SK-N-MC (cell line): ENCODE results near the gene COL6A2.
"Not testable (repeated sequence)": the region's sequence is repeated elsewhere in the genome, so short reads cannot be mapped to it uniquely, and the experiment has no call there.

Source experiments
- DNase-seq: peaks from one replicate; pipeline ENCODE4 v3.0.0-alpha.2; 2011; ENCODE audit warnings: low read depth, low spot score
- H3K27ac ChIP-seq: fragments of 200-600 bp; sonication (generic); 2 replicates; pipeline ENCODE4 v1.5.1; 2016; ENCODE audit warnings: mixed run types
- H3K36me3 ChIP-seq: fragments of 200-600 bp; sonication (generic); 2 replicates; pipeline ENCODE4 v1.6.1; 2017; ENCODE audit warnings: antibody characterized with exemption, low read length, mixed read lengths; ENCODE audit not compliant: insufficient read depth
- H3K4me3 ChIP-seq: fragments of 200-600 bp; sonication (generic); 2 replicates; pipeline ENCODE4 v1.5.1; 2016
- H3K9ac ChIP-seq: fragments of 200-600 bp; sonication (generic); 2 replicates; pipeline ENCODE4 v1.8.0; 2017; ENCODE audit warnings: mixed run types, mixed read lengths; ENCODE audit not compliant: insufficient read length
- H3K9me3 ChIP-seq: fragments of 200-600 bp; sonication (generic); 2 replicates; pipeline ENCODE4 v1.6.1; 2017; ENCODE audit warnings: low read depth, mild to moderate bottlenecking, antibody characterized with exemption, low read length, moderate library complexity, mixed read lengths
- EZH2 ChIP-seq: fragments of 200-600 bp; sonication (generic); IDR thresholded peaks from one replicate; pipeline ENCODE4 v1.6.1; 2017; ENCODE audit warnings: antibody characterized with exemption
- FOXP2 ChIP-seq: optimal IDR thresholded peaks from 2 replicates; pipeline ENCODE3; 2011; ENCODE audit warnings: mild to moderate bottlenecking, moderate library complexity; ENCODE audit not compliant: insufficient read depth; ENCODE audit errors: extremely low read length, control extremely low read depth
- POLR2AphosphoS5 ChIP-seq: IDR thresholded peaks from 2 replicates; pipeline ENCODE4 v1.6.1; 2012; ENCODE audit warnings: mild to moderate bottlenecking, low read depth, low read length, borderline replicate concordance

COL6A2 gene

DNA sequence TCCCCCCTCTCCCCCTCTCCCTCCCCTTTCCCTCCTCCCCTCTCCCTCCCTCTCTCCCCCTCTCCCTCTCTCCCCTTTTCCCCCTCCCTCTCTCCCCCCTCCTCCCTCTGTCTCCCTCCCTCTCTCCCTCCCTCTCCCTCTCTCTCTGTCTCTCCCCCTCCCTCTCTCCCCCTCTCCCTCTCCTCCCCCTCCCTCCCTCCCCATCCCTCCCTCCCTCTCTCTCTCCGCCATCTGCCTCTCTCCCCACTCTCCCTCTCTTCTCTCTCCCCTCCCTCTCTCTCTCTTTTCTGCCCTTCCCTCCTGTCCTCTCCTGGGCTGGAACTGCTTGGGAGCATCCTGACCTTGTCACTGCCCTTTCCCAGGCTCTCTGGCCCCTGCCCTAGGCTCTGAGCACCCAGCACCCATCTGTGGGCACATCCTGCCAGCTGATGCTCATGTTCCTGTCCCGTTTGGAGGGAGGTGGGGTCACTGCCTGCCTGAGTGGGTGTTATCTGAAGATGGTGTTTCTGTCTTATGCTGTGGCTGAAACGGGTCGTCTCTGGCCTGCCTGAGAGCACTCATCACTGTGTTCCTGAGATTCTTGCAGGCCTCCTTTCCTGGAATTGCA is 46.7 kb downstream of the COL6A2 start:
- Histone ChIP-seq H3K9me3 (no peaks in the 10 kb centered on the region), H3K9ac (no peak overlapping the region), H3K27ac (no peak overlapping the region), H3K4me3 (no peak overlapping the region), H3K36me3 (no peaks in the 10 kb centered on the region)
- DNase-seq: no peak
- TF ChIP-seq EZH2: no peak
- TF ChIP-seq POLR2AphosphoS5: no peak
- no peak for TF ChIP-seq FOXP2

DNA sequence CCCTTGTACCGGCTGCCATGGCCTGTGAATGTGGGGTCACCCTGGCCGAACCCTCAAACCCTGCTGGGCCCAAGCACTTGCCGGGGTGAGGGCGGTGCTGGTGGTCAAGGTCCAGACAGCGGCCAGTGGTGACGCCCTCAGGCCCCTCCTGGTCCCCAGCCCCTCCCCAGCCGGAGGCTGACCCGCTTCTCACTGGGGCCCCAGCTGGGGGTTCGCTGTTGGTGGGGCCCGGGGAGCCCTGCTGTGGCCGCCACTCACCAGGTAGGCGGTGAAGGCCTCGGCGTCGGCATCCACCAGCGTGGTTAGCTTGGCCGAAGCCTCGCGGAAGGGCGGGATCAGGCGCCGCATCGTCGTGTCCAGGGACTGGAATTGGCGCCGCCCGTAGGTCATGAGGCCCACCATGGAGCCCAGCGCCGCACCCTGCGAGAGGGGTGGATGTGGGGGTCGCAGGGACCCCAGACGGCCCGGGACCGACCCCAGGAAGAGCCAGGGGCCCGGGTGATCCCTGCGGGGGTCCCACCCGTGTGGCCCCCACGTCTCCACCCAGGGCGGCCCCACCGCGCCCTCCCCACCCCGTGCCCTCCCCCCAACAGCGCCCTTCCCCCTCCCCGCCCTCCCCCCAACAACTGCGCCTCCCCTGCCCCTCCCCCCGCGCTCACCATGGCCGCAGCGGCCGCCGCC is 47.4 kb downstream of the COL6A2 start:
- no peak overlapping the region for H3K27ac ChIP-seq
- TF ChIP-seq FOXP2 (no peak), EZH2 (no peak), POLR2AphosphoS5 (no peak)

DNA sequence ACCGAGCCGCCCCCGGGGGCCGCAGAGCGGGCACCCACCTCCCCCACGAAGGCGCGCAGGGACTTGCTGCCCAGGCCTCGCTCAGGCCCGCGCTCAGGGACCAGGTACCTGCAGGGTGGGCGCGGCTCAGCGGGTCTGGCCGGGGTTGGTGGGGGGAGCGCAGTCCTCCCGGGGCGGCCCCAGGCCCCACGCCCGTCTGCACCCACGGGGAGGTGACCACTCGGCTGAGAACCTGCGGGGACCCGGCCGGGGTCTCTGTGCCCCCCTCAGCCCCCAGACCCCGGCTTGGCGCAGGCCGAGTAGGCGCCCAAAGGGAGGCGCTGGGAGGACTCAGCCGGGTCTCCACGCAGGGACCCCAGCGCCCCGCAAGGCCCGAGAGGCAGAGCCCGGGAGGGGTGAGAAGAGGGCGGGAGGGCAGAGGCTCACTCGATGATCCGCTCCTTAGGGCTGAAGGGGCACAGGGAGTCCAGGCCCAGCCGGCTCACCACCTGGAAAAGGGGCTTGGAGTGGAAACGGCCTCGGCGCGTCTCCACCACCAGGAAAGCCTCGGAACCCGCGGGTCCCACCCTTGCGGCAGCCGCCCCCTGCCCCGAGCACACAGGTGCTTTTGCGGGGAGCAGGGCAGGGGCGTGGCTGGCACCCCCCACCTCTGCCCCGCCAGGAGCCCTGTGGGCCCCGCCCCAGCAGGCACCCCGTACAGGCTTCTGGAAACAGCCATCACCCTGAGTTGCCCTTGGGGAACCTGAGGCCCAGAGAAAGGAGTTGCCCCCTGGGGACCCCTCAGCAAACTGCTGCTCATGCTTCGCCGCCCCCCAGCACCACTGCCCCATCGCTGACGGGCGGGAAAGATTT is 48.2 kb downstream of the COL6A2 start:
- no peaks in the 10 kb centered on the region for H3K9me3 ChIP-seq
- no peak for DNase-seq
- no peaks in the 10 kb centered on the region for H3K36me3 ChIP-seq
- H3K4me3 ChIP-seq: no peak overlapping the region
- no peak overlapping the region for H3K27ac ChIP-seq
- TF ChIP-seq POLR2AphosphoS5 (no peak), FOXP2 (no peak), EZH2 (no peak)
- H3K9ac ChIP-seq: no peak overlapping the region

More for the DNA sequence above, 47.4 kb downstream of the COL6A2 start:
- no peak for DNase-seq
- H3K9me3 ChIP-seq: no peaks in the 10 kb centered on the region
- no peak overlapping the region for H3K4me3 ChIP-seq
- no peak overlapping the region for H3K9ac ChIP-seq
- H3K36me3 ChIP-seq: no peaks in the 10 kb centered on the region

DNA sequence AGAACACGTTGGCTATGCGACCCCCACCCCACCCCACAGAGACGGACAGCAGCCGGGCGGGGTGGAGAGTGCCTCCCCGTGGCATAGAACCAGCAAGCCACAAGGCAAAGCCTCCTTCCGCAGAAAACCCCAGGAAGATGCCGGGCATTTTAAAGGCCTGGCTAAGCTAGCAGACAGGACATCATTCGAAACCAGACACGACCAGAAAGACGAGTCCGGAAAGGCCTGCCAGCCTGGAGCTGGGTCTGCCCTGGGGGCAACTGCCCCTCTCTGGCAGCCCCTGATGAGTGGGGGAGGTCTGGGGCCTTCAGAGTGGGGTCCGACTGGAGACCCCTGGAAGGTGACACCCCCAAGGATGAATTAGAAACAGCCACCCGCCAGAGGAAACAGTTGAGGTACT is 48.9 kb downstream of the COL6A2 start:
- Histone ChIP-seq H3K9me3 (no peaks in the 10 kb centered on the region), H3K27ac (no peak overlapping the region), H3K4me3 (no peak overlapping the region), H3K36me3 (no peaks in the 10 kb centered on the region), H3K9ac (no peak overlapping the region)
- no peak for DNase-seq
- TF ChIP-seq EZH2: no peak
- no peak for TF ChIP-seq FOXP2
- TF ChIP-seq POLR2AphosphoS5: no peak

DNA sequence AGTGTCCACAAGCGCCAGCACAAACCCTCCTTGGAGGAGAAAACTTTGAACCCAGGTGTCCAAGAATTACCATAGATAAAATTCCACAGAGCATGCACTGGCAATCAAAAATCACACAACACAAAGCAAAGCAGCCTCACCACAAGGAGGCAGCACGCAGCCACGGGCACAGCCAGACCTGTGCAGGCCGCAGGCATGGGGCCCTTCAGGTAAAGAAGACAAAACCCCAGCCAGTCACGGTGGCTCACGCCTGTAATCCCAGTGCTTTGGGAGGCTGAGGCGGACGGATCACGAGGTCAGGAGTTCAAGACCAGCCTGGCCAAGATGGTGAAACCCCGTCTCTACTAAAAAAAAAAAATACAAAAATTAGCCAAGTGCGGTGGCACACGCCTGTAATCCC is 49.5 kb downstream of the COL6A2 start:
- H3K9me3 ChIP-seq, H3K36me3 ChIP-seq, DNase-seq, H3K4me3 ChIP-seq, H3K27ac ChIP-seq, H3K9ac ChIP-seq: not testable (repeated sequence)

DNA sequence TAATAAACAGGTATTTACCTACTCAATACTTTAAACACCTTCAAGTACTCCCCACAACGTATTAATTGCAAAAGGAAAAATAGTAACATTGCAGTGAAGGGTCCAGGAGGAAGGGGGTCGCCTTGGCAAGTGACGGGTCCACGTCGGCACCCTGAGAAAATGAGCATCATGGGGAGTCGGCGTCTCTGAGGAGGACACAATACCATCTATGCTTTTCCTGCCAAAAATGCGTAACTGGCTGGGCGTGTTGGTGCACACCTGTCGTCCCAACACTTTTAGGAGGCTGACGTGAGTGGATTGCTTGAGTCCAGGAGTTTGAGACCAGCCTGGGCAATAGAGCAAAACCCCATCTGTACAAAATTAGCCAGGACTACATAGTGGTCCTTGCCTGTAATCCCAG is 50.2 kb downstream of the COL6A2 start:
- no peak for TF ChIP-seq FOXP2
- TF ChIP-seq POLR2AphosphoS5: no peak
- no peak for TF ChIP-seq EZH2
- Histone ChIP-seq H3K9me3 (no peaks in the 10 kb centered on the region), H3K9ac (no peak overlapping the region), H3K36me3 (no peaks in the 10 kb centered on the region), H3K27ac (0 out of 2 replicates have a peak overlapping the region, but pooled peaks have one; percentile 12), H3K4me3 (no peak overlapping the region)
- no peak for DNase-seq

DNA sequence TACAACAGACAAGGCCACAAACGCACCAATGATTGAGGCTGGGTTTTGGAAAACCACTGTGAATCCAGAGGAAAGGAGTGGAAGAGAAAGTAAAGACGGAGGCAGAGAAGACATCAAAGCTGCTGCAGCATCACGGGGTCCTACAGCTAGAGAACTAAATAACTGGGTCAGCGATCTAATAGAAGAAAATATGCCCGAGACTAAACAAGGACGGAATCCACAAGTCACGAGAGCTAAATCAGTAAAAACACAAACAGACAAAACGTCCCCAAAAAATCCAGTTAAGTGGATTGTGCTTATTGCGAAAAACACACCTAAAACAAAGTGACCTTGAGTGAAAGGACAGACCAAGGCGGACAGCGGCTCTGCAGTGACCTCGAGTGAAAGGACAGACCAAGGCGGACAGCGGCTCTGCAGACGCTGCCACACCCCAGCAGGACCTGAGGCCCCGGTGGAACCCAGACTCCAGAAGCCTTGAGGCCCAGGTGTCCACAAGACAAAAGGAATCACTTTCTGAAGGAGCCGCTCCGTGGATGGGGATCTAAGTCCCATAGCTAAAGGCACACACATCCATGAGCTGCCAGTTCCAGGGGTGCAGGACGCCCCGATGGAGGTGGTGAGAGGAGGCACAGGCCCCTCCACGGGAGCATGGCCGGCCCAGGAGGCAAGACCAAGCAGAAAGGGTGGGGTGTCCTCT is 51.4 kb downstream of the COL6A2 start:
- TF ChIP-seq POLR2AphosphoS5 (no peak), FOXP2 (no peak), EZH2 (no peak)
- Histone ChIP-seq H3K27ac (0 out of 2 replicates have a peak overlapping the region, but pooled peaks have one; percentile 44), H3K9ac (no peak overlapping the region), H3K9me3 (no peaks in the 10 kb centered on the region), H3K4me3 (no peak overlapping the region), H3K36me3 (no peaks in the 10 kb centered on the region)
- no peak for DNase-seq

DNA sequence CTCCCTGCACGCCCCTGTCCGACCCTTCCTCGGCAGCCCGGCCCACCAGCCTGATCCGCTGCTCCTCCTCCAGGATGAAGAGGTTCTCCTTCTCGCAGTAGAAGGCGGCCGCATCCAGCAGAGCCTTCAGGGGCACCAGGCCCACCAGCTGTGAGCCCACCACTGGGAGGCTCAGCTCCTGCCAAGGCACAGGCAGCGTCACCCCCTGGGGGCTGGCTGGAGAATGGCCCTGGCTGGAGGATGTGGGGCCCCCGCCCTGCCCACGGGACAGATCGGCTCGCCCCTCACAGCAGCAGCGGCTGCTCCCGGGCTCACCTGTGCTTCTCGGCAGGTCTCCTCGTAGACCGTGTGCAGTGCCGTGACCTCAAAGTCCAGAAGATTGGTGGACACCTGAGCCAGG is 52.2 kb downstream of the COL6A2 start:
- no peaks in the 10 kb centered on the region for H3K9me3 ChIP-seq
- no peak overlapping the region for H3K4me3 ChIP-seq
- H3K36me3 ChIP-seq: no peaks in the 10 kb centered on the region
- no peak for DNase-seq
- H3K9ac ChIP-seq: no peak overlapping the region
- TF ChIP-seq FOXP2 (no peak), EZH2 (no peak), POLR2AphosphoS5 (no peak)
- no peak overlapping the region for H3K27ac ChIP-seq
